ENCODE data around the gene CFC1B. TPM values are rescaled to one million over a fixed set of nuclear protein-coding genes. Genes with fewer than 3 reads are reported as not detected.

The CFC1B gene
- total and polyA plus RNA-seq, 2 donors: not detected

Small RNA genes lying within 50 kb of the gene (small RNA-seq; reads per million reads assigned to genes)
- gene RF00017: not detected
- not detected for gene RNU6-473P

Other genes starting within 250 kb of the CFC1B start
- gene IMP4, start 178.3 kb upstream of the CFC1B start, total RNA-seq: 22.3 TPM
- 102 TPM for gene IMP4, start 178.3 kb upstream of the CFC1B start, polyA plus RNA-seq
- gene PTPN18, start 165.2 kb upstream of the CFC1B start, total RNA-seq: 28.6 TPM
- gene PTPN18, start 165.2 kb upstream of the CFC1B start, polyA plus RNA-seq: 42.4 TPM
- gene POTEI, start 11.9 kb upstream of the CFC1B start, total RNA-seq: 0.05 TPM
- not detected for gene POTEI, start 11.9 kb upstream of the CFC1B start, polyA plus RNA-seq
- gene CFC1, start 78.4 kb downstream of the CFC1B start, total RNA-seq: not detected
- gene CFC1, start 78.4 kb downstream of the CFC1B start, polyA plus RNA-seq: not detected
- gene POTEJ, start 90.2 kb downstream of the CFC1B start, total RNA-seq: not detected
- gene POTEJ, start 90.2 kb downstream of the CFC1B start, polyA plus RNA-seq: not detected
- gene GPR148, start 207.8 kb downstream of the CFC1B start, total RNA-seq: not detected
- not detected for gene GPR148, start 207.8 kb downstream of the CFC1B start, polyA plus RNA-seq
- 0.42 TPM for gene AMER3, start 234.3 kb downstream of the CFC1B start, total RNA-seq
- gene AMER3, start 234.3 kb downstream of the CFC1B start, polyA plus RNA-seq: 0.05 TPM